H1 (cell line): ENCODE data around the gene SYNRG. TPM values are rescaled to one million over a fixed set of nuclear protein-coding genes. Genes with fewer than 3 reads are reported as not detected.

ENCODE experiments used
- ASH2L ChIP-seq: fragments of 200-600, 300-600 bp; sonication (generic); IDR thresholded peaks from one replicate; pipeline ENCODE4 v1.7.1; 2017; ENCODE audit warnings: low read length
- BACH1 ChIP-seq: IDR thresholded peaks from 2 replicates; pipeline ENCODE4 v1.6.1; 2012; ENCODE audit warnings: low read length, improper control_type of control experiment
- BCL11A ChIP-seq, 2 experiments: IDR thresholded peaks; one replicate each; pipeline ENCODE4 v1.6.1; 2011; ENCODE audit warnings: low read depth in 2 of 2, low read length in 2 of 2, mild to moderate bottlenecking in 2 of 2
- BRCA1 ChIP-seq: IDR thresholded peaks from 2 replicates; pipeline ENCODE4 v1.6.1; 2012; ENCODE audit warnings: low read depth, low read length, improper control_type of control experiment
- CBX5 ChIP-seq: fragments of 300-800, 300-1000 bp; sonication (generic); IDR thresholded peaks from 2 replicates; pipeline ENCODE4 v1.7.1; 2016; ENCODE audit warnings: antibody characterized with exemption, low read length, low read depth
- CEBPB ChIP-seq: IDR thresholded peaks from 2 replicates; pipeline ENCODE4 v1.6.1; 2012; ENCODE audit warnings: low read depth, low read length
- CHD2 ChIP-seq: IDR thresholded peaks from 2 replicates; pipeline ENCODE4 v1.6.1; 2012; ENCODE audit warnings: low read length, improper control_type of control experiment
- EP300 ChIP-seq, 2 experiments: IDR thresholded peaks; 1 replicate in 1 of 2; 2 replicates in 1 of 2; pipeline ENCODE4 v1.6.1; 2011 to 2012; ENCODE audit warnings: low read depth in 2 of 2, low read length in 2 of 2, mild to moderate bottlenecking in 2 of 2, borderline replicate concordance in 1 of 2, inconsistent platforms in 1 of 2, moderate library complexity in 1 of 2
- EZH2 ChIP-seq: fragments of 200-600 bp; sonication (generic); IDR thresholded peaks from 2 replicates; pipeline ENCODE4 v1.7.1; 2012; ENCODE audit warnings: low read depth, mild to moderate bottlenecking, moderate library complexity, low read length, inconsistent platforms; ENCODE audit not compliant: severe bottlenecking
- GTF2F1 ChIP-seq: IDR thresholded peaks from 2 replicates; pipeline ENCODE4 v1.6.1; 2012; ENCODE audit warnings: low read depth, low read length, improper control_type of control experiment, borderline replicate concordance
- JUN ChIP-seq: IDR thresholded peaks from 2 replicates; pipeline ENCODE4 v1.6.1; 2011; ENCODE audit warnings: low read depth, mild to moderate bottlenecking, improper control_type of control experiment, low read length
- KDM5A ChIP-seq: fragments of 200-600 bp; IDR thresholded peaks from 2 replicates; pipeline ENCODE4 v1.7.1; 2012; ENCODE audit warnings: mild to moderate bottlenecking, low read length, inconsistent platforms, mixed read lengths
- MAX ChIP-seq: IDR thresholded peaks from 2 replicates; pipeline ENCODE4 v1.6.1; 2012; ENCODE audit warnings: inconsistent platforms
- NANOG ChIP-seq: IDR thresholded peaks from 2 replicates; pipeline ENCODE4 v1.6.1; 2011; ENCODE audit warnings: low read length, low read depth, mild to moderate bottlenecking, inconsistent platforms; ENCODE audit not compliant: insufficient read depth, poor library complexity, severe bottlenecking
- NRF1 ChIP-seq: IDR thresholded peaks from 2 replicates; pipeline ENCODE4 v1.6.1; 2011; ENCODE audit warnings: mild to moderate bottlenecking, low read depth, low read length, improper control_type of control experiment
- POLR2AphosphoS5 ChIP-seq: IDR thresholded peaks from 2 replicates; pipeline ENCODE4 v1.6.1; 2011; ENCODE audit warnings: low read depth, low read length
- POU5F1 ChIP-seq: IDR thresholded peaks from 2 replicates; pipeline ENCODE4 v1.6.1; 2011; ENCODE audit warnings: low read depth, mild to moderate bottlenecking, low read length, moderate library complexity
- RBBP5 ChIP-seq: IDR thresholded peaks from 2 replicates; pipeline ENCODE4 v1.7.1; 2012; ENCODE audit warnings: low read depth, mild to moderate bottlenecking, inconsistent platforms, low read length, moderate library complexity, borderline replicate concordance
- RNF2 ChIP-seq: fragments of 200-900, 300-1000 bp; sonication (generic); IDR thresholded peaks from 2 replicates; pipeline ENCODE4 v1.7.1; 2016; ENCODE audit warnings: borderline replicate concordance, low read depth, mild to moderate bottlenecking, antibody characterized with exemption, low read length; ENCODE audit not compliant: poor library complexity, severe bottlenecking; ENCODE audit errors: missing control alignments
- SAP30 ChIP-seq: fragments of 300-600 bp; sonication (generic); IDR thresholded peaks from 2 replicates; pipeline ENCODE4 v1.7.1; 2012; ENCODE audit warnings: low read length, moderate library complexity, mild to moderate bottlenecking, inconsistent platforms; ENCODE audit not compliant: insufficient read depth, insufficient replicate concordance
- SIN3A ChIP-seq, 2 experiments: IDR thresholded peaks in 1 of 2; conservative IDR thresholded peaks in 1 of 2; 2 replicates each; pipeline ENCODE4 v1.6.1; 2011 to 2012; ENCODE audit warnings: low read length in 2 of 2, improper control_type of control experiment in 1 of 2, low read depth in 1 of 2, mild to moderate bottlenecking in 1 of 2
- SUZ12 ChIP-seq: fragments of 200-600 bp; sonication (generic); IDR thresholded peaks from 2 replicates; pipeline ENCODE4 v1.6.1; 2012; ENCODE audit warnings: mild to moderate bottlenecking, inconsistent platforms, low read length, moderate library complexity, mixed read lengths
- TEAD4 ChIP-seq: IDR thresholded peaks from 2 replicates; pipeline ENCODE4 v1.6.1; 2012; ENCODE audit warnings: low read depth, low read length, inconsistent platforms, mixed read lengths
- polyA plus RNA-seq, 7 experiments: library from polyadenylated mRNA; depleted of rRNA in 3 of 7; stranded (reverse) in 5 of 7; unstranded in 2 of 7; fragments of >200 nt in 5 of 7; fragments of 200-250 nt in 2 of 7; gene quantifications; 1 replicate in 5 of 7; 2 replicates in 1 of 7; 4 replicates in 1 of 7; pipeline versions ENCODE4 v1.2.1 to v1.2.3, GENCODE V29; 2011 to 2013; ENCODE audit warnings: missing spikeins in 2 of 7, mixed read lengths in 2 of 7
- total RNA-seq: library from RNA; stranded (reverse); fragmentation: NEBNext Ultra II Directional; extraction: Animal tissue kit (Norgen Biotek cat#: 25700); gene quantifications from 2 replicates; pipeline ENCODE4 v1.2.1, GENCODE V29; 2021

The SYNRG gene
- total and polyA plus RNA-seq, 2 of the 8 experiments (the other 6 are each of a cell fraction or from before 2014, with no cell fraction given): 7.7 to 31.7 TPM

DNA sequence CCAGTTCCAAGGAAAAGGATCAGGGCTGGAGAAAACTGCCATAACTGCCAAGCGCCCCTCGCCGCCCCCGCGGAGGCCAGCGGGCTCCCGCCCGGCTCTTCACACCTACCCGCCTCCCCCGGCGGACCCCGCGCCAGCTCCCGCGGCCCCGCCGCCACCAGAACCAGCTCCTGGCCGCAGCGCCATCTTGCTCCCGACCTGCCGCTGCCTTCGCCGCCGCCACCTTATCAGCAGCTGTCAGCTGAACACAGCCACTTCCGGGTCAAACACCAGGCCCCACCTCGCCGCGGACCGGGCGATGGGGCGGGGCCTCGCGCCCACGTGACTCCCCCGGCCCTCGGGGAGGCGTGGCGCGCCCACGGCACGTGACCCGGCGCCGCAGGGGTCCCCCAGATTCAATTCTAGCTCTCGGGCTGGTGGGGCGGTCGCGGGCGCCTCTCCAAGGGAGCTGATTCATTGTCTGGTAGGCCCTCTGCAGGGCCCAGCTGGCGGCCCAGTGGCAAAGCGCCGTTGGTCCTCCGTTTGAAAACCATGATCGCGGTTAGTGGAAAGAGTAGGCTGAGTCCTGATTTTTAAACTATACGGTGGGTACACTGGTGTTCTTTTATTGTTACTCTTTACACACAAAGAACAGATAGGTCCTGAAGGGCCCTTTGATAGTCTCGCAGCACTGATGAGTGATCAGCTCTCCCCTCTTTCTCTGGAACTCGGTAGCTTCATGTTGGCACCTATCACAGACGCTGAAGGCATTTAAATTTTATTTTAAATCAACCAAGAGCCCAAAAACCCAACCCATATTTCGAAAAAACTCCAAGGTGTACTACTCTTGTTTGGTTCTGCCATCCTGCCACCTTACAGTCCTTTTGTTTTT is at the start of gene SYNRG (continued):
- TF ChIP-seq SAP30 (no peak), CHD2 (no peak), RNF2 (no peak), CEBPB (no peak), CBX5 (no peak), SIN3A (conservative IDR thresholded peaks at IDR 0.05 in 1 of 2, IDR thresholded peaks at IDR 0.05 in 1 of 2; ENCODE audit: low read depth in 1 of 2, low read length in 2 of 2) (peak; percentile 94 to 96), BCL11A (IDR thresholded peaks at IDR 0.05; ENCODE audit: low read depth in 2 of 2, low read length in 2 of 2) (no peak), RBBP5 (no peak), NRF1 (no peak), EP300 (IDR thresholded peaks at IDR 0.05; ENCODE audit: borderline replicate concordance in 1 of 2, low read depth in 2 of 2, low read length in 2 of 2) (0 out of 3 replicates have a peak, but pooled peaks of 1 of the 2 experiments have one; percentile 62), BRCA1 (no peak), EZH2 (no peak), NANOG (no peak), GTF2F1 (0 out of 2 replicates have a peak, but pooled peaks have one; percentile 33), TEAD4 (no peak), POLR2AphosphoS5 (peak; percentile 91), BACH1 (peak; percentile 81), MAX (peak; percentile 70; the same call in 1 of the 2 replicates), POU5F1 (no peak), ASH2L (peak; percentile 86), SUZ12 (no peak), KDM5A (0 out of 2 replicates have a peak, but pooled peaks have one; percentile 20), JUN (no peak)
